GM21390 (cell line): Measurements from ENCODE around the gene FIGNL2.
"Not testable (repeated sequence)": the region's sequence is repeated elsewhere in the genome, so short reads cannot be mapped to it uniquely, and the experiment has no call there.

Experiments used
- ATAC-seq: cut with Tn5 transposase; IDR thresholded peaks from one replicate; pipeline ENCODE4 v1.9.1; 2021; ENCODE audit not compliant: unreplicated experiment

FIGNL2 gene

GRCh38 chr12:51848326-51848727, at the start of gene FIGNL2:
Gene FIGNL2 (minus strand): TSS chr12:51848718. CDS start chr12:51822413, 26,305 bp downstream.
- no peak for ATAC-seq

- ATAC-seq, result no peak
Observed at GRCh38 chr12:51897181-51897580, 48.7 kb upstream of the FIGNL2 start.

GRCh38 chr12:51896236-51896635, 47.7 kb upstream of the FIGNL2 start:
- ATAC-seq, result no peak

- ATAC-seq, result no peak
Observed at GRCh38 chr12:51895378-51896135, 47.0 kb upstream of the FIGNL2 start.

- no peak for ATAC-seq
Observed at GRCh38 chr12:51893786-51894185, 45.3 kb upstream of the FIGNL2 start.

- no peak for ATAC-seq
Observed at GRCh38 chr12:51891843-51892242, 43.3 kb upstream of the FIGNL2 start.

GRCh38 chr12:51890511-51891171, 42.1 kb upstream of the FIGNL2 start:
- no peak for ATAC-seq

GRCh38 chr12:51890133-51890464, 41.6 kb upstream of the FIGNL2 start:
- ATAC-seq, result no peak

GRCh38 chr12:51889216-51890132, 41.0 kb upstream of the FIGNL2 start:
- ATAC-seq, result no peak

- ATAC-seq, result no peak
Observed at GRCh38 chr12:51888316-51889215, 40.0 kb upstream of the FIGNL2 start.

GRCh38 chr12:51887476-51888315, 39.2 kb upstream of the FIGNL2 start, which contains the start of gene ANKRD33:
Gene ANKRD33 (plus strand): TSS chr12:51888103. CDS start chr12:51888187, 84 bp downstream.
- ATAC-seq, result no peak

- ATAC-seq, result no peak
Observed at GRCh38 chr12:51886021-51886710, 37.6 kb upstream of the FIGNL2 start.

- ATAC-seq, result not testable (repeated sequence)
Observed at GRCh38 chr12:51885294-51886020, 36.9 kb upstream of the FIGNL2 start.

GRCh38 chr12:51884676-51885229, 36.2 kb upstream of the FIGNL2 start:
- no peak for ATAC-seq

- no peak for ATAC-seq
Observed at GRCh38 chr12:51883998-51884675, 35.6 kb upstream of the FIGNL2 start.

- no peak for ATAC-seq
Observed at GRCh38 chr12:51883295-51883694, 34.8 kb upstream of the FIGNL2 start.

- ATAC-seq, result no peak
Observed at GRCh38 chr12:51879102-51879501, 30.6 kb upstream of the FIGNL2 start.
